ENCODE data around the gene SLC4A9.
"Not testable (repeated sequence)": the region's sequence is repeated elsewhere in the genome, so short reads cannot be mapped to it uniquely, and the experiment has no call there.

Gene SLC4A9

GRCh38 chr5:140338908-140339307 is 21.1 kb upstream of the SLC4A9 start:
- DNase-seq = no peak

- DNase-seq = no peak
Measured at GRCh38 chr5:140339636-140340035, 20.4 kb upstream of the SLC4A9 start.

- no peak for DNase-seq
Measured at GRCh38 chr5:140340605-140341121, 19.3 kb upstream of the SLC4A9 start.

GRCh38 chr5:140341591-140341990 is 18.4 kb upstream of the SLC4A9 start:
- no peak for DNase-seq

- peak; percentile 37 for DNase-seq
Measured at GRCh38 chr5:140342287-140342686, 17.7 kb upstream of the SLC4A9 start.

GRCh38 chr5:140342896-140343295 is 17.1 kb upstream of the SLC4A9 start:
- DNase-seq = no peak

- not testable (repeated sequence) for DNase-seq
Measured at GRCh38 chr5:140343849-140344248, 16.1 kb upstream of the SLC4A9 start.

GRCh38 chr5:140344683-140345423 is 15.1 kb upstream of the SLC4A9 start:
- DNase-seq = no peak

- no peak for DNase-seq
Measured at GRCh38 chr5:140345919-140346347, 14.1 kb upstream of the SLC4A9 start.

GRCh38 chr5:140346348-140347221 is 13.4 kb upstream of the SLC4A9 start, which contains the start of gene HBEGF:
TSS of gene HBEGF (minus strand) at chr5:140346603. CDS start at chr5:140346328, 275 bp downstream.
- DNase-seq = peak; percentile 50

GRCh38 chr5:140347360-140347759 is 12.6 kb upstream of the SLC4A9 start:
- DNase-seq = no peak

- DNase-seq = no peak
Measured at GRCh38 chr5:140348104-140348503, 11.9 kb upstream of the SLC4A9 start.

GRCh38 chr5:140349244-140349643 is 10.8 kb upstream of the SLC4A9 start:
- no peak for DNase-seq

- DNase-seq = peak; percentile 84
Measured at GRCh38 chr5:140351609-140352334, 8.2 kb upstream of the SLC4A9 start.

GRCh38 chr5:140355546-140355945 is 4.4 kb upstream of the SLC4A9 start:
- no peak for DNase-seq

GRCh38 chr5:140356853-140357725 is 2.9 kb upstream of the SLC4A9 start:
- DNase-seq = no peak

GRCh38 chr5:140357726-140358093 is 2.3 kb upstream of the SLC4A9 start:
- peak; percentile 82 for DNase-seq

- DNase-seq = no peak
Measured at GRCh38 chr5:140358738-140359310, 1.2 kb upstream of the SLC4A9 start.

- DNase-seq = no peak
Measured at GRCh38 chr5:140360681-140361479, 886 bp downstream of the SLC4A9 start.

- DNase-seq = no peak
Measured at GRCh38 chr5:140361901-140362300, 1.9 kb downstream of the SLC4A9 start.

GRCh38 chr5:140362311-140362710 is 2.3 kb downstream of the SLC4A9 start:
- no peak for DNase-seq

Measured in CD4-positive, alpha-beta T cell treated with Interleukin-12 subunit alpha and Interleukin-12 subunit beta, for 1 hour (primary cell).